Mesenchymal stem cell (in vitro differentiated cells and primary cell): ENCODE data around the gene CATSPERZ.

ENCODE experiments used
- DNase-seq: peaks from one replicate; pipeline ENCODE4 v3.0.0-alpha.2; 2013
- H2AFZ ChIP-seq: one replicate; pipeline ENCODE4 v1.6.1; 2013; ENCODE audit warnings: low read depth, mild to moderate bottlenecking, control low read depth, inconsistent platforms, low read length, moderate library complexity
- H2AK5ac ChIP-seq: 2 replicates; pipeline ENCODE4 v1.6.1; 2013; ENCODE audit warnings: low read length, moderate library complexity, mild to moderate bottlenecking, inconsistent platforms; ENCODE audit not compliant: severe bottlenecking
- H2BK120ac ChIP-seq: one replicate; pipeline ENCODE4 v1.6.1; 2013; ENCODE audit warnings: low read depth, mild to moderate bottlenecking, inconsistent platforms, low read length, moderate library complexity
- H2BK12ac ChIP-seq, 2 experiments: one replicate each; pipeline ENCODE4 v1.6.1; 2013; ENCODE audit warnings: inconsistent platforms in 2 of 2, low read length in 2 of 2, mild to moderate bottlenecking in 2 of 2, moderate library complexity in 2 of 2, control low read depth in 1 of 2
- H2BK15ac ChIP-seq: one replicate; pipeline ENCODE4 v1.6.1; 2013; ENCODE audit warnings: mild to moderate bottlenecking, low read depth, inconsistent platforms; ENCODE audit not compliant: poor library complexity, severe bottlenecking
- H2BK5ac ChIP-seq: 2 replicates; pipeline ENCODE4 v1.6.1; 2013; ENCODE audit warnings: low read depth, mild to moderate bottlenecking, low read length, control low read depth, inconsistent platforms; ENCODE audit not compliant: poor library complexity, severe bottlenecking
- H3K14ac ChIP-seq, 2 experiments: one replicate each; pipeline ENCODE4 v1.6.1; 2013; ENCODE audit warnings: inconsistent platforms in 2 of 2, low read length in 2 of 2, control low read depth in 1 of 2, mild to moderate bottlenecking in 1 of 2, moderate library complexity in 1 of 2
- H3K18ac ChIP-seq, 2 experiments: one replicate each; pipeline ENCODE4 v1.6.1; 2013; ENCODE audit warnings: inconsistent platforms in 2 of 2, low read length in 2 of 2, control low read depth in 1 of 2, low read depth in 1 of 2, mild to moderate bottlenecking in 1 of 2
- H3K23ac ChIP-seq, 2 experiments: one replicate each; pipeline ENCODE4 v1.6.1; 2013; ENCODE audit warnings: inconsistent platforms in 2 of 2, low read length in 2 of 2, mild to moderate bottlenecking in 2 of 2, moderate library complexity in 2 of 2, control low read depth in 1 of 2
- H3K27ac ChIP-seq: 2 replicates; pipeline ENCODE4 v1.5.1; 2013; ENCODE audit warnings: mild to moderate bottlenecking, moderate library complexity, low read length, control low read depth, inconsistent platforms; ENCODE audit not compliant: poor library complexity, severe bottlenecking
- H3K27me3 ChIP-seq, 2 experiments: 2 replicates each; pipeline versions ENCODE4 v1.6.1 to v1.7.0; 2013; ENCODE audit warnings: low read length in 2 of 2, mild to moderate bottlenecking in 2 of 2, moderate library complexity in 2 of 2, control low read depth in 1 of 2, inconsistent platforms in 1 of 2; ENCODE audit not compliant: control insufficient read depth in 1 of 2, insufficient read depth in 1 of 2
- H3K36me3 ChIP-seq, 2 experiments: 2 replicates each; pipeline versions ENCODE4 v1.6.1 to v1.7.0; 2013; ENCODE audit warnings: low read length in 2 of 2, control low read depth in 1 of 2, inconsistent platforms in 1 of 2, low read depth in 1 of 2, mild to moderate bottlenecking in 1 of 2; ENCODE audit not compliant: insufficient read depth in 2 of 2, control insufficient read depth in 1 of 2
- H3K4ac ChIP-seq, 2 experiments: one replicate each; pipeline ENCODE4 v1.6.1; 2013; ENCODE audit warnings: inconsistent platforms in 2 of 2, low read length in 2 of 2, mild to moderate bottlenecking in 2 of 2, moderate library complexity in 2 of 2, control low read depth in 1 of 2, low read depth in 1 of 2
- H3K4me1 ChIP-seq: 2 replicates; pipeline ENCODE4 v1.6.1; 2013; ENCODE audit warnings: low read depth, low read length, control low read depth; ENCODE audit not compliant: control insufficient read depth, insufficient read depth
- H3K4me2 ChIP-seq: 2 replicates; pipeline ENCODE4 v1.6.1; 2013; ENCODE audit warnings: low read length, mild to moderate bottlenecking, inconsistent platforms; ENCODE audit not compliant: poor library complexity, severe bottlenecking
- H3K4me3 ChIP-seq, 2 experiments: 2 replicates each; pipeline versions ENCODE4 v1.5.1 to v1.7.0; 2013; ENCODE audit warnings: low read length in 2 of 2, mild to moderate bottlenecking in 2 of 2, control low read depth in 1 of 2, low read depth in 1 of 2; ENCODE audit not compliant: insufficient read depth in 1 of 2
- H3K79me1 ChIP-seq: replicated peaks from 2 replicates; pipeline ENCODE4 v1.6.1; 2013; ENCODE audit warnings: mild to moderate bottlenecking, control low read depth, low read length, inconsistent platforms; ENCODE audit not compliant: poor library complexity, severe bottlenecking
- H3K9ac ChIP-seq: 2 replicates; pipeline ENCODE4 v1.7.0; 2013; ENCODE audit warnings: mild to moderate bottlenecking, low read length, moderate library complexity
- H3K9me3 ChIP-seq: 2 replicates; pipeline ENCODE4 v1.7.0; 2013; ENCODE audit warnings: mild to moderate bottlenecking, low read length; ENCODE audit not compliant: control insufficient read depth
- H4K8ac ChIP-seq: one replicate; pipeline ENCODE4 v1.6.1; 2013; ENCODE audit warnings: inconsistent platforms, mild to moderate bottlenecking, low read length, moderate library complexity
- H4K91ac ChIP-seq: one replicate; pipeline ENCODE4 v1.6.1; 2013; ENCODE audit warnings: mild to moderate bottlenecking, low read length, inconsistent platforms
- WGBS: methylation state at CpG from one replicate; pipeline ENCODE4 v1.1.7; 2013; ENCODE audit warnings: mixed read lengths; 5-methylcytosine and 5-hydroxymethylcytosine counted together

Gene CATSPERZ

DNA sequence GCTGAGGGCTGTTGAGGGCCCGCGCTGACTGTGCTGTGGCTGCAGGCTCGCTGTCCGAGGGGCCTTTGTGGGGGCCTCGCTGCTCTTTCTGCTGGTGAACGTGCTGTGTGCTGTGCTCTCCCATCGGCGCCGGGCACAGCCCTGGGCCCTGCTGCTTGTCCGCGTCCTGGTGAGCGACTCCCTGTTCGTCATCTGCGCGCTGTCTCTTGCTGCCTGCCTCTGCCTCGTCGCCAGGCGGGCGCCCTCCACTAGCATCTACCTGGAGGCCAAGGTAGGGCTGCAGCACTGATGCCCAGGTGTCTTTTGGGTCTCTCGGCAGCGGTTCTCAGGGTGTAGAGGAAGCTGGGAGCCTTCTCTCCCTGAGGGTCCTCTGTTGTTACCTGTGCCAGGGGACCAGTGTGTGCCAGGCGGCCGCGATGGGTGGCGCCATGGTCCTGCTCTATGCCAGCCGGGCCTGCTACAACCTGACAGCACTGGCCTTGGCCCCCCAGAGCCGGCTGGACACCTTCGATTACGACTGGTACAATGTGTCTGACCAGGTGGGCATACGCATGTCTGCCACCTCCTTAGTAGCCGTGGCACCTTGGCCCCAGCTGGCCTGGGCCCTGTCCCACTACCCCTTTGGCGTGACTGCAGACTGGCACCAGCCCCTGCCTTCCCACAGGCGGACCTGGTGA lies 12.3 kb upstream of the CATSPERZ start:
- no peak overlapping the region for H3K18ac ChIP-seq
- no peak overlapping the region for H2BK15ac ChIP-seq
- H3K23ac ChIP-seq, result no peak overlapping the region
- H2BK5ac ChIP-seq, result no peak overlapping the region
- peaks cover 41% of the 10 kb centered on the region for H3K4me1 ChIP-seq
- peaks cover 34% of the 10 kb centered on the region for H3K79me1 ChIP-seq
- no peak for DNase-seq
- no peak overlapping the region for H2BK12ac ChIP-seq
- no peak overlapping the region for H3K27ac ChIP-seq
- WGBS, result 96% methylated on average over 33 of the region's 33 CpGs
- no peak overlapping the region for H3K4ac ChIP-seq
- H3K14ac ChIP-seq, result no peak overlapping the region
- no peak overlapping the region for H2BK120ac ChIP-seq
- no peak overlapping the region for H4K91ac ChIP-seq
- H3K9me3 ChIP-seq, result no peaks in the 10 kb centered on the region
- no peak overlapping the region for H3K4me2 ChIP-seq
- no peak overlapping the region for H2AFZ ChIP-seq
- no peak overlapping the region for H3K9ac ChIP-seq
- peaks cover 19 to 25% of the 10 kb centered on the region in 2 experiments for H3K27me3 ChIP-seq
- H3K4me3 ChIP-seq, result no peak overlapping the region
- H4K8ac ChIP-seq, result no peak overlapping the region
- no peak overlapping the region for H2AK5ac ChIP-seq
- peaks cover 6 to 32% of the 10 kb centered on the region in 2 experiments for H3K36me3 ChIP-seq

DNA sequence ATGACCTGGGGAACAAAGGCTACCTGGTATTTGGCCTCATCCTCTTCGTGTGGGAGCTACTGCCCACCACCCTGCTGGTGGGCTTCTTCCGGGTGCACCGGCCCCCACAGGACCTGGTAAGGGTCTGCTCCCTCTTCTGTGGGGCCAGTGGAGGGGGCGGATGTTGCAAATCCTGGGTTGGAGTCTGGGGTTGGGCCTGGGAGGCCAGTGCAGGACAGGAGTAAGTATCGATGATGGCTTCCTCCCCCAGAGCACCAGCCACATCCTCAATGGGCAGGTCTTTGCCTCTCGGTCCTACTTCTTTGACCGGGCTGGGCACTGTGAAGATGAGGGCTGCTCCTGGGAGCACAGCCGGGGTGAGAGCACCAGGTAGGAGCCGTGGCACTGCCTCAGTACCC lies 11.8 kb upstream of the CATSPERZ start:
- H2BK15ac ChIP-seq, result no peak overlapping the region
- H3K27ac ChIP-seq, result no peak overlapping the region
- WGBS, result 85% methylated on average over 8 of the region's 9 CpGs
- no peak overlapping the region for H2BK5ac ChIP-seq
- H4K8ac ChIP-seq, result no peak overlapping the region
- H2BK12ac ChIP-seq, result no peak overlapping the region
- H3K4me2 ChIP-seq, result no peak overlapping the region
- H3K9me3 ChIP-seq, result no peaks in the 10 kb centered on the region
- H3K18ac ChIP-seq, result no peak overlapping the region
- no peak for DNase-seq
- H3K27me3 ChIP-seq, result peaks cover 25 to 30% of the 10 kb centered on the region in 2 experiments
- H3K79me1 ChIP-seq, result peaks cover 29% of the 10 kb centered on the region
- H2BK120ac ChIP-seq, result no peak overlapping the region
- no peak overlapping the region for H2AFZ ChIP-seq
- no peak overlapping the region for H3K4me3 ChIP-seq
- H3K23ac ChIP-seq, result no peak overlapping the region
- H3K36me3 ChIP-seq, result peaks cover under 1 to 29% of the 10 kb centered on the region in 2 experiments
- no peak overlapping the region for H2AK5ac ChIP-seq
- H4K91ac ChIP-seq, result no peak overlapping the region
- peaks cover 38% of the 10 kb centered on the region for H3K4me1 ChIP-seq
- no peak overlapping the region for H3K14ac ChIP-seq
- no peak overlapping the region for H3K9ac ChIP-seq
- H3K4ac ChIP-seq, result no peak overlapping the region

DNA sequence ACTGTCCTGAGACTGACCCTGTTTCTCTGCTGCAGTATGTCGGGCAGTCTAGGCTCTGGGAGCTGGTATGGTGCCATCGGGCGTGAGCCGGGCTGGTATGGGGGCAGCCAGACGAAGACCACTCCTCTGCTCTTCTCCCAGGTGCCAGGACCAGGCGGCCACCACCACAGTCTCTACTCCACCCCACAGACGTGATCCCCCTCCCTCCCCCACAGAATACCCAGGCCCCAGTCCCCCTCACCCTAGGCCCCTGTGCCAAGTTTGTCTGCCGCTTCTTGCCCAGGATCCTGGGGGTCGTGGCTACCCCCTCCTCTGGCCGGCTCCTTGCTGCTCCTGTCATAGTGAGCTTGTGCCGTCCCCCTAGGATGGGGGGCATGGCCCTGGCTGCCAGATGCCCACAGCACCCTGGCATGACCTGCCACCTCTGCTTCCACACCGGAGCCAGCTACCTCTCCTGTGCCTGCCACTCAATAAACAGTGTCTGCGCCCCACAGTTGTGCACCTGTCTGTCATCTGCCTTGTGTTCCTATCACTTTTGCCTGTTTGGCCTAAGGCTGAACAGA lies 11.1 kb upstream of the CATSPERZ start:
- Histone ChIP-seq H2BK5ac (no peak overlapping the region), H3K27ac (no peak overlapping the region), H3K9me3 (no peaks in the 10 kb centered on the region), H3K79me1 (peaks cover 24% of the 10 kb centered on the region), H3K4me3 (no peak overlapping the region), H3K9ac (no peak overlapping the region), H4K8ac (no peak overlapping the region), H3K23ac (no peak overlapping the region), H3K14ac (no peak overlapping the region), H3K4me2 (no peak overlapping the region), H3K27me3 (peaks cover 32 to 37% of the 10 kb centered on the region in 2 experiments), H2BK15ac (no peak overlapping the region), H2AK5ac (no peak overlapping the region), H4K91ac (no peak overlapping the region), H3K4me1 (peaks cover 34% of the 10 kb centered on the region), H3K18ac (no peak overlapping the region), H3K4ac (no peak overlapping the region), H2BK120ac (no peak overlapping the region), H3K36me3 (peaks cover 0 to 28% of the 10 kb centered on the region in 2 experiments), H2BK12ac (no peak overlapping the region), H2AFZ (no peak overlapping the region)
- WGBS, result 89% methylated on average over 11 of the region's 13 CpGs
- no peak for DNase-seq

DNA sequence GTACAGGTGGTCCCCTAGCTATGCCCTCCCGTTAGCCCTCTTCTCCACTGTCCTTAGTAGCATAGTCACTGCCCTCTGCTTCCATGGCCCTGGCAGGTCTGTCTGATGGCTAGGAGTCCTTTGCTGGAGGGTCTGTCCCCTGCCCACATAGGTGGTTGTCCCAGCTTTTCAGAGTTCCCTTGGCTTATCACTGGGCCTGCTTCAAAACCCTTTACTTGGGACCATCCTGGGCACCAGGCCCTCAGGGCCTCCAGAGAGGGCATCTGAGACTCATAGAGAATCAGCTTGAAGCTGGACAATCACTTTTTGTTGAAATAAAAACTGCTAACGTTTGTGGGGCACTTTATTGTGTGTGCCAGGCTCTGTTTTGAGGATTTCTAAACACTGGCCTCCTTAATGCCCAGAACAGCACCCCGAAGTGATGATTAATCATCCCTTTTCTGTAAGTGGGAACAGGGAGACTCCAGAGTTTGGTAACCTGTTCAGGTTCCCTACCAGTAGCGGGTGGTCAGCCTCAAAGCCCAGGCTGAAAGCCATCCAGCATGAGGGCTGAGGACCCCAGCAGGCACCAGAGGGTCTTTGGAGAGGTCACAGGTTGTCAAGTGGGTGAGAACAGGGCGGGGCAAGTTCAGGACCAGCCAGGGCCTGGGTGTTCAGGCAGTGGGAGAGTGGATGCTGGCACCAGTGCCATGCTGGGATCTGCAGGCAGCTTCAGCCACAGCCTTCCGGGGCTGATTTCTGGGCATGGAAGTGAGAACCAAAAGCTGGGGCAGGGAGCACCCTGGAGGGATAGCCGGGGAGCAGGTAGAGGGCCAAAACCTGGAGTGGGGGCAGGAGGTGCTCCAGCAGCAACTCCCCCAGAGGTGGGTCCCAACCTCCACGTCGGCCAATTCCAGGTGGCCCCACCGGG lies 9.6 kb upstream of the CATSPERZ start:
- no peak overlapping the region for H2AK5ac ChIP-seq
- no peak overlapping the region for H4K8ac ChIP-seq
- H2BK15ac ChIP-seq, result no peak overlapping the region
- H3K9me3 ChIP-seq, result no peaks in the 10 kb centered on the region
- peaks cover 24% of the 10 kb centered on the region for H3K79me1 ChIP-seq
- H2BK12ac ChIP-seq, result no peak overlapping the region
- WGBS, result 46% methylated on average over 10 of the region's 10 CpGs
- H4K91ac ChIP-seq, result no peak overlapping the region
- no peak overlapping the region for H3K4ac ChIP-seq
- H3K23ac ChIP-seq, result no peak overlapping the region
- H2BK5ac ChIP-seq, result no peak overlapping the region
- no peak overlapping the region for H3K9ac ChIP-seq
- no peak overlapping the region for H3K27ac ChIP-seq
- DNase-seq, result no peak
- H3K4me3 ChIP-seq, result no peak overlapping the region
- peaks cover 45 to 49% of the 10 kb centered on the region in 2 experiments for H3K27me3 ChIP-seq
- H3K36me3 ChIP-seq, result peaks cover 0 to 28% of the 10 kb centered on the region in 2 experiments
- H2AFZ ChIP-seq, result no peak overlapping the region
- H2BK120ac ChIP-seq, result no peak overlapping the region
- H3K18ac ChIP-seq, result no peak overlapping the region
- H3K14ac ChIP-seq, result no peak overlapping the region
- peaks cover 34% of the 10 kb centered on the region for H3K4me1 ChIP-seq
- H3K4me2 ChIP-seq, result no peak overlapping the region
